Lung (tissue), 12 donors: Measurements from ENCODE around the gene IL16. TPM values are rescaled to one million over a fixed set of nuclear protein-coding genes. Genes with fewer than 3 reads are reported as not detected.

Experiments used
- ATAC-seq: fragments of 200-7000 bp; cut with Tn5 transposase; one replicate; pipeline ENCODE4 v1.9.1; 2020; ENCODE audit warnings: moderate number of reproducible peaks; ENCODE audit not compliant: insufficient read depth, low FRiP score
- DNase-seq, 3 donors: peaks; one replicate each; pipeline ENCODE4 v3.0.0-alpha.2; 2013 to 2017
- H3K27ac ChIP-seq, 2 donors: one replicate each; pipeline ENCODE4 v1.5.1; 2013; ENCODE audit warnings: mild to moderate bottlenecking in 2 of 2, moderate library complexity in 2 of 2, control low read depth in 1 of 2, inconsistent platforms in 1 of 2, low read depth in 1 of 2, low read length in 1 of 2
- H3K27me3 ChIP-seq, 3 donors: one replicate each; pipeline ENCODE4 v1.5.1; 2013; ENCODE audit warnings: low read length in 2 of 3; ENCODE audit not compliant: control insufficient read depth in 3 of 3, insufficient read depth in 3 of 3
- H3K36me3 ChIP-seq, 4 donors: one replicate each; pipeline ENCODE4 v1.5.1; 2013; ENCODE audit warnings: low read length in 4 of 4, mild to moderate bottlenecking in 1 of 4, moderate library complexity in 1 of 4; ENCODE audit not compliant: control insufficient read depth in 4 of 4, insufficient read depth in 4 of 4
- H3K4me1 ChIP-seq, 5 donors: one replicate each; pipeline ENCODE4 v1.5.1; 2013; ENCODE audit warnings: low read length in 5 of 5, mild to moderate bottlenecking in 2 of 5, moderate library complexity in 1 of 5; ENCODE audit not compliant: control insufficient read depth in 5 of 5, insufficient read depth in 5 of 5
- H3K4me3 ChIP-seq: one replicate; pipeline ENCODE4 v1.5.1; 2013; ENCODE audit warnings: mild to moderate bottlenecking, control low read depth, moderate library complexity
- H3K9ac ChIP-seq, 2 donors: one replicate each; pipeline ENCODE4 v1.5.1; 2013; ENCODE audit warnings: low read length in 2 of 2, control low read depth in 1 of 2; ENCODE audit not compliant: insufficient read depth in 1 of 2
- H3K9me3 ChIP-seq, 4 donors: one replicate each; pipeline ENCODE4 v1.5.1; 2013; ENCODE audit warnings: low read length in 3 of 4, mild to moderate bottlenecking in 1 of 4, moderate library complexity in 1 of 4; ENCODE audit not compliant: control insufficient read depth in 4 of 4, insufficient read depth in 3 of 4
- CTCF ChIP-seq: IDR thresholded peaks from 2 replicates; pipeline ENCODE4 v1.5.1; 2012; ENCODE audit warnings: mild to moderate bottlenecking; ENCODE audit errors: control extremely low read depth, extremely low read depth
- WGBS, 2 donors: extraction: QIAGEN DNeasy Blood & Tissue Kit; methylation state at CpG; one replicate each; pipeline ENCODE4 v1.1.7; 2013; 5-methylcytosine and 5-hydroxymethylcytosine counted together
- polyA plus RNA-seq, 2 donors: library from polyadenylated mRNA; stranded (reverse); fragments of 200-250 nt; gene quantifications; one replicate each; pipeline ENCODE4 v1.2.1, GENCODE V29; 2013
- total RNA-seq, 2 donors: library from RNA; depleted of rRNA in 1 of 2; stranded (reverse); fragments of >200 nt in 1 of 2; gene quantifications; one replicate each; pipeline ENCODE4 v1.2.1, GENCODE V29; 2014 to 2021
- donor health status: control.
- donor health status: control.
- donor health status: Bipolar disorder and iron deficiency.
- donor health status: healthy.
- donor health status: DM: yes; HTN: yes; CAD: no.

Gene IL16
- total and polyA plus RNA-seq, 4 donors, result 18.8 to 45.4 (median 24.4) TPM

GRCh38 chr15:81301815-81302399 is 105.2 kb downstream of the IL16 start:
- TF ChIP-seq CTCF, result no peak
- Histone ChIP-seq H3K9ac (no peak overlapping the region), H3K36me3 (peaks cover 0 to 39% (median 8%) of the 10 kb centered on the region in 4 donors), H3K4me1 (peaks cover 0 to 17% (median 0%) of the 10 kb centered on the region in 5 donors), H3K27me3 (no peaks in the 10 kb centered on the region), H3K4me3 (no peak overlapping the region), H3K9me3 (no peaks in the 10 kb centered on the region), H3K27ac (peak overlapping the region in 1 of 2 donors; percentile 41)
- DNase-seq (peak in 1 of 3 donors; percentile 14), ATAC-seq (peak; percentile 50)
- 59 to 65% methylated on average over 5 of the region's 5 CpGs for WGBS, 2 donors

DNA sequence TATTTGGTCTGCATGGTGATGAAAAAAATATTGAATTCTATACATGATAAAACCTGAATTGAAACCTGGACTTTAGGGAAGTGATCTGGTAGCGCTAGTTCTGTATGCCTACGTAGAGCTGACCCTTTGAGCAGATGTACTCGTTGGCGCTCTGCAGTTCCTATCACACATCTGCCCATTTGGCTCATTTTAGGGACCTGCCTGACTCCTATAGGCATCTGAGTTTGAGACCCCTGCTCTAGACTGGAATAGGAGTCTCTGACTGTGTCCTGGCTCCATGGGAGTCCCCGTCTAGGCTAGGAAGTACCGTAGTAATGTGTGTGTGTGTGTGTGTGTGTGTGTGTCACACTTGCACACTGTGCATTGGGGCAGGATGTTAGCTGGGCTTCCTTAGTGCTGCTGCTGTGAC is 106.0 kb downstream of the IL16 start:
- TF ChIP-seq CTCF, result no peak
- DNase-seq (no peak), ATAC-seq (peak; percentile 21)
- H3K27ac ChIP-seq, result peak overlapping the region in 1 of 2 donors; percentile 75
- no peak overlapping the region for H3K4me3 ChIP-seq
- H3K4me1 ChIP-seq, result peaks cover 0 to 15% (median 0%) of the 10 kb centered on the region in 5 donors
- no peaks in the 10 kb centered on the region for H3K27me3 ChIP-seq
- 56 to 60% methylated on average over 6 of the region's 6 CpGs for WGBS, 2 donors
- peaks cover 0 to 39% (median 8%) of the 10 kb centered on the region in 4 donors for H3K36me3 ChIP-seq
- no peaks in the 10 kb centered on the region for H3K9me3 ChIP-seq
- no peak overlapping the region for H3K9ac ChIP-seq

DNA sequence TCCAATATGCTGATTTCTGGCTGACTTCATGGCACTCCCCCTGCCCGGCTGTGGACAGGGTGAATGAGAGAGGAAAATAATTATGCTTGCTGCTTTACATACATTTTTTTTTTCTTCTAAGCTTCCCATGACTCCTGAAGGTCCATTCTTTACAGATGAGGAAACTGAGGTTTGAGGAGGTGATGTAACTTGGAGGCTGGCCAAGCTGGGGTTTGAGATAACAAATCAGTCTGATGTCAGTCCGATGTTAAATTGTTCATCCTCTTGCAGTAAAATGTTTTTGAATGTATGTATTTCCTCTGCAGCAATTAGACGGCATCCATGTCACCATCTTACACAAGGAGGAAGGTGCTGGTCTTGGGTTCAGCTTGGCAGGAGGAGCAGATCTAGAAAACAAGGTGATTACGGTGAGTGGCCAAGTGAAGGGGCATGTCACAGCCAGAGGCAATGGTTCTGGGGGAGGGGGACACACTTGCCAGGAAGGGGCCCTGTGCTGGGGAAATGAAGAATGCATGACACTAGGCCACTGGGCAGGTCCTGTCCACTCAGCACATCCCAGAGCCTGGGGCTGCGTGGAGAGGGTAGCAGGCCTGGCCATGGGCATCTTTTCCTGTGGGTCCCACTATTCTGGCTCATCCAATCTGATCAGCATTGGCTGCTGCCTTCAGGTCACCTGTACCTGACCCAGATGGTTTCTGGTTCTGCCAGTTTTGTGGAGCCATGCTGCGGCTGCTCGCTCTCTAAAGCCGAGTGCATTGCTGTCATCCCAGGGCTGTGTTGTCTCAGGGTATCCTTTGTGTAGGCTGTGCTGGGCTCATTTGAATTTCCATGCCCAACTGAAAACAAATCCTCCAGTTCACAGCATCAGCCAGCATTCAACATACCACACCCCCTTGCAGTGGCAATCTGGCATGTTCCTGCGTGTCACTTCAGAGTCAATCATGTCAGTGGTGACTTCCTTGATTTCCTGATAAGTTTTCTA is 106.9 kb downstream of the IL16 start:
- H3K27me3 ChIP-seq, result no peaks in the 10 kb centered on the region
- H3K9ac ChIP-seq, result no peak overlapping the region
- 59 to 63% methylated on average over 9 of the region's 9 CpGs for WGBS, 2 donors
- H3K36me3 ChIP-seq, result peaks cover 0 to 41% (median 9%) of the 10 kb centered on the region in 4 donors
- no peak for ATAC-seq
- H3K4me1 ChIP-seq, result peaks cover 0 to 15% (median 0%) of the 10 kb centered on the region in 5 donors
- peaks cover 0 to 2% (median 0%) of the 10 kb centered on the region in 4 donors for H3K9me3 ChIP-seq
- peak overlapping the region in 1 of 2 donors; percentile 90 for H3K27ac ChIP-seq
- DNase-seq, result no peak
- no peak for TF ChIP-seq CTCF
- no peak overlapping the region for H3K4me3 ChIP-seq
